Measurements from ENCODE around the gene PABPN1L. TPM values are rescaled to one million over a fixed set of nuclear protein-coding genes. Genes with fewer than 3 reads are reported as not detected.
A peak's percentile ranks its signal among the peaks of the same experiment; 100 is the strongest.

PABPN1L gene
- polyA plus RNA-seq, 6 donors from 2014 or later: not detected

- Mint-ChIP-seq H3K9me3 (no peaks in the 10 kb centered on the region), H3K27me3 (no peaks in the 10 kb centered on the region), H3K27ac (peak overlapping the region in 2 of 6 donors; percentile 30 to 42), H3K4me1 (peaks cover 22 to 46% (median 35%) of the 10 kb centered on the region in 3 donors), H3K36me3 (no peaks in the 10 kb centered on the region), H3K4me3 (no peak overlapping the region)
- no peak for DNase-seq
- no peak for ATAC-seq (ENCODE audit: low read depth in 2 of 2)
Measured at GRCh38 chr16:88907768-88908167, 41.3 kb upstream of the PABPN1L start.

- peaks cover 16 to 40% (median 28%) of the 10 kb centered on the region in 3 donors for H3K4me1 Mint-ChIP-seq
- H3K27ac Mint-ChIP-seq: peak overlapping the region in 1 of 6 donors; percentile 20
- ATAC-seq (ENCODE audit: low read depth in 2 of 2) (no peak), DNase-seq (no peak)
- H3K9me3 Mint-ChIP-seq: no peaks in the 10 kb centered on the region
- no peaks in the 10 kb centered on the region for H3K36me3 Mint-ChIP-seq
- H3K4me3 Mint-ChIP-seq: no peak overlapping the region
- no peaks in the 10 kb centered on the region for H3K27me3 Mint-ChIP-seq
Measured at GRCh38 chr16:88906535-88907105, 40.2 kb upstream of the PABPN1L start.

GRCh38 chr16:88906020-88906419 lies 39.6 kb upstream of the PABPN1L start:
- H3K36me3 Mint-ChIP-seq: no peaks in the 10 kb centered on the region
- peaks cover 10 to 34% (median 23%) of the 10 kb centered on the region in 3 donors for H3K4me1 Mint-ChIP-seq
- no peak for DNase-seq
- no peak for ATAC-seq (ENCODE audit: low read depth in 2 of 2)
- H3K9me3 Mint-ChIP-seq: no peaks in the 10 kb centered on the region
- no peak overlapping the region for H3K4me3 Mint-ChIP-seq
- H3K27me3 Mint-ChIP-seq: no peaks in the 10 kb centered on the region
- H3K27ac Mint-ChIP-seq: peak overlapping the region in 1 of 6 donors; percentile 20

- Mint-ChIP-seq H3K4me3 (no peak overlapping the region), H3K4me1 (peaks cover 9 to 33% (median 21%) of the 10 kb centered on the region in 3 donors), H3K27ac (peak overlapping the region in 1 of 6 donors; percentile 56), H3K36me3 (no peaks in the 10 kb centered on the region), H3K9me3 (no peaks in the 10 kb centered on the region), H3K27me3 (no peaks in the 10 kb centered on the region)
- ATAC-seq (ENCODE audit: low read depth in 2 of 2): peak; percentile 40 to 43
- DNase-seq: no peak
Measured at GRCh38 chr16:88905563-88905962, 39.1 kb upstream of the PABPN1L start.

- Mint-ChIP-seq H3K27ac (no peak overlapping the region), H3K27me3 (no peaks in the 10 kb centered on the region), H3K4me1 (peaks cover 7 to 26% (median 16%) of the 10 kb centered on the region in 3 donors), H3K9me3 (no peaks in the 10 kb centered on the region), H3K36me3 (no peaks in the 10 kb centered on the region), H3K4me3 (no peak overlapping the region)
- DNase-seq: no peak
- ATAC-seq (ENCODE audit: low read depth in 2 of 2): no peak
Measured at GRCh38 chr16:88904676-88905365, 38.4 kb upstream of the PABPN1L start.

- Mint-ChIP-seq H3K4me3 (no peak overlapping the region), H3K27me3 (no peaks in the 10 kb centered on the region), H3K9me3 (no peaks in the 10 kb centered on the region), H3K27ac (peak overlapping the region in 1 of 6 donors; percentile 42), H3K4me1 (peaks cover 7 to 26% (median 16%) of the 10 kb centered on the region in 3 donors), H3K36me3 (no peaks in the 10 kb centered on the region)
- no peak for ATAC-seq (ENCODE audit: low read depth in 2 of 2)
- DNase-seq: no peak
Measured at GRCh38 chr16:88903267-88903666, 36.8 kb upstream of the PABPN1L start.

GRCh38 chr16:88902744-88903143 lies 36.3 kb upstream of the PABPN1L start:
- no peak for ATAC-seq (ENCODE audit: low read depth in 2 of 2)
- no peaks in the 10 kb centered on the region for H3K27me3 Mint-ChIP-seq
- H3K27ac Mint-ChIP-seq: peak overlapping the region in 2 of 6 donors; percentile 42 to 69
- peaks cover 7 to 25% (median 14%) of the 10 kb centered on the region in 3 donors for H3K4me1 Mint-ChIP-seq
- H3K36me3 Mint-ChIP-seq: no peaks in the 10 kb centered on the region
- no peaks in the 10 kb centered on the region for H3K9me3 Mint-ChIP-seq
- DNase-seq: no peak
- peak overlapping the region in 1 of 8 donors; percentile 30 for H3K4me3 Mint-ChIP-seq

- Mint-ChIP-seq H3K36me3 (no peaks in the 10 kb centered on the region), H3K9me3 (no peaks in the 10 kb centered on the region), H3K27me3 (no peaks in the 10 kb centered on the region), H3K4me3 (no peak overlapping the region), H3K27ac (no peak overlapping the region), H3K4me1 (peaks cover 7 to 21% (median 12%) of the 10 kb centered on the region in 3 donors)
- no peak for ATAC-seq (ENCODE audit: low read depth in 2 of 2)
- DNase-seq: no peak
Measured at GRCh38 chr16:88901718-88902337, 35.4 kb upstream of the PABPN1L start.

GRCh38 chr16:88900662-88901052 lies 34.2 kb upstream of the PABPN1L start:
- Mint-ChIP-seq H3K27ac (no peak overlapping the region), H3K4me3 (no peak overlapping the region), H3K27me3 (no peaks in the 10 kb centered on the region), H3K4me1 (peaks cover 1 to 19% (median 6%) of the 10 kb centered on the region in 3 donors), H3K36me3 (no peaks in the 10 kb centered on the region), H3K9me3 (no peaks in the 10 kb centered on the region)
- DNase-seq (no peak), ATAC-seq (ENCODE audit: low read depth in 2 of 2) (no peak)

GRCh38 chr16:88899901-88900661 lies 33.6 kb upstream of the PABPN1L start:
- H3K36me3 Mint-ChIP-seq: no peaks in the 10 kb centered on the region
- H3K27me3 Mint-ChIP-seq: no peaks in the 10 kb centered on the region
- DNase-seq: no peak
- ATAC-seq (ENCODE audit: low read depth in 2 of 2): no peak
- no peak overlapping the region for H3K27ac Mint-ChIP-seq
- peaks cover 3 to 21% (median 7%) of the 10 kb centered on the region in 3 donors for H3K4me1 Mint-ChIP-seq
- H3K9me3 Mint-ChIP-seq: no peaks in the 10 kb centered on the region
- no peak overlapping the region for H3K4me3 Mint-ChIP-seq

- Mint-ChIP-seq H3K9me3 (no peaks in the 10 kb centered on the region), H3K27ac (peak overlapping the region in 1 of 6 donors; percentile 25), H3K36me3 (no peaks in the 10 kb centered on the region), H3K27me3 (no peaks in the 10 kb centered on the region), H3K4me3 (no peak overlapping the region), H3K4me1 (peaks cover 5 to 24% (median 9%) of the 10 kb centered on the region in 3 donors)
- ATAC-seq (ENCODE audit: low read depth in 2 of 2) (no peak), DNase-seq (no peak)
Measured at GRCh38 chr16:88897696-88898425, 31.4 kb upstream of the PABPN1L start.

GRCh38 chr16:88896238-88897070 lies 30.0 kb upstream of the PABPN1L start:
- Mint-ChIP-seq H3K27me3 (no peaks in the 10 kb centered on the region), H3K9me3 (no peaks in the 10 kb centered on the region), H3K36me3 (peaks cover 0 to 6% of the 10 kb centered on the region in 2 donors), H3K4me1 (peaks cover 5 to 20% (median 9%) of the 10 kb centered on the region in 3 donors), H3K27ac (no peak overlapping the region), H3K4me3 (no peak overlapping the region)
- ATAC-seq (ENCODE audit: low read depth in 2 of 2) (no peak), DNase-seq (no peak)
